GM12878 (cell line): ENCODE data around the gene TSHB. TPM values are rescaled to one million over a fixed set of nuclear protein-coding genes. Genes with fewer than 3 reads are reported as not detected.
A peak's percentile ranks its signal among the peaks of the same experiment; 100 is the strongest.

Source experiments
- ATAC-seq: fragments of 200-7000 bp; cut with Tn5 transposase; 3 replicates; pipeline ENCODE4 v1.9.1; 2020; ENCODE audit warnings: mild to moderate bottlenecking, moderate library complexity
- BruUV-seq: library from RNA; stranded (reverse); fragments of 400-500 nt; replicated peaks from 2 replicates; lab custom pipeline; 2021; lab: Mats Ljungman, UMichigan
- CTCF ChIA-PET: fragments of 300-600 bp; sonication (Branson Sonifier 250); formaldehyde crosslinking; extraction: SDS; loops from one replicate; lab custom pipeline; 2021; ENCODE audit warnings: inconsistent platforms; lab: Yijun Ruan, JAX
- POLR2A ChIA-PET: fragments of 350-600 bp; formaldehyde crosslinking; extraction: SDS; loops from one replicate; lab custom pipeline; 2021; ENCODE audit warnings: inconsistent platforms; lab: Charles Lee
- RAD21 ChIA-PET: fragments of 300-600 bp; sonication (Branson Sonifier 250); formaldehyde crosslinking; loops from one replicate; lab custom pipeline; 2023; ENCODE audit warnings: antibody characterized with exemption; ENCODE audit not compliant: unreplicated experiment; lab: Charles Lee
- SMC1A ChIA-PET: fragments of 300-600 bp; sonication (Branson Sonifier 250); formaldehyde crosslinking; loops from one replicate; lab custom pipeline; 2023; ENCODE audit not compliant: unreplicated experiment, uncharacterized antibody; lab: Charles Lee
- DNase-seq: peaks from one replicate; pipeline ENCODE4 v3.0.0-alpha.2; 2011; ENCODE audit warnings: low read depth, low spot score
- FAIRE-seq: peaks from 3 replicates; lab custom pipeline; 2011; peaks lifted over from hg19 to GRCh38; lab: Jason Lieb, UNC
- H2AFZ ChIP-seq: 2 replicates; pipeline ENCODE4 v1.6.0; 2011; ENCODE audit warnings: low read depth, low read length, control low read depth; ENCODE audit not compliant: control insufficient read depth
- H3K27ac ChIP-seq: 2 replicates; pipeline ENCODE4 v1.5.1; 2011; ENCODE audit warnings: control low read depth; ENCODE audit not compliant: control insufficient read depth, insufficient read depth
- H3K27me3 ChIP-seq, 2 experiments: replicated peaks in 1 of 2; 2 replicates each; pipeline versions ENCODE4 v1.6.0 to v1.6.1; 2011; ENCODE audit warnings: low read length in 1 of 2; ENCODE audit not compliant: control insufficient read depth in 2 of 2, insufficient read depth in 2 of 2
- H3K36me3 ChIP-seq, 2 experiments: 2 replicates each; pipeline ENCODE4 v1.5.1; 2011; ENCODE audit warnings: low read length in 1 of 2; ENCODE audit not compliant: control insufficient read depth in 2 of 2, insufficient read depth in 2 of 2
- H3K4me1 ChIP-seq: 2 replicates; pipeline ENCODE4 v1.6.1; 2011; ENCODE audit warnings: mild to moderate bottlenecking, low read length, moderate library complexity, mixed read lengths; ENCODE audit not compliant: control insufficient read depth, insufficient read depth
- H3K4me2 ChIP-seq: 2 replicates; pipeline ENCODE4 v1.6.0; 2011; ENCODE audit warnings: control low read depth; ENCODE audit not compliant: control insufficient read depth, insufficient read depth
- H3K4me3 ChIP-seq: fragments of 200-600 bp; sonication (generic); 2 replicates; pipeline ENCODE4 v1.5.1; 2016
- H3K79me2 ChIP-seq: 2 replicates; pipeline ENCODE4 v1.6.0; 2011; ENCODE audit warnings: low read length; ENCODE audit not compliant: control insufficient read depth, insufficient read depth
- H3K9ac ChIP-seq: 2 replicates; pipeline ENCODE4 v1.8.0; 2011; ENCODE audit warnings: low read length, control low read depth, mixed read lengths; ENCODE audit not compliant: control insufficient read depth, insufficient read depth
- H3K9me3 ChIP-seq: replicated peaks from 3 replicates; pipeline ENCODE4 v1.5.1; 2011; ENCODE audit warnings: mild to moderate bottlenecking, low read length; ENCODE audit not compliant: control insufficient read depth, insufficient read depth
- H4K20me1 ChIP-seq: 2 replicates; pipeline ENCODE4 v1.6.0; 2011; ENCODE audit not compliant: control insufficient read depth, insufficient read depth
- CUX1 ChIP-seq: IDR thresholded peaks from 2 replicates; pipeline ENCODE4 v1.6.1; 2012; ENCODE audit warnings: improper control_type of control experiment, low read depth, low read length; ENCODE audit not compliant: insufficient replicate concordance
- MAX ChIP-seq: IDR thresholded peaks from 2 replicates; pipeline ENCODE4 v1.6.1; 2012; ENCODE audit warnings: low read depth, low read length, improper control_type of control experiment
- NFXL1 ChIP-seq: fragments of 450-650 bp; IDR thresholded peaks from 2 replicates; pipeline ENCODE4 v1.6.1; 2017; ENCODE audit warnings: antibody characterized with exemption, mild to moderate bottlenecking, borderline replicate concordance
- PBX3 ChIP-seq: IDR thresholded peaks from 2 replicates; pipeline ENCODE4 v1.6.1; 2011; ENCODE audit warnings: mild to moderate bottlenecking, low read depth, low read length, moderate library complexity; ENCODE audit not compliant: insufficient replicate concordance
- RBBP5 ChIP-seq: fragments of 200-600 bp; sonication (generic); conservative IDR thresholded peaks from 2 replicates; pipeline ENCODE4 v1.6.1; 2016
- SKIL ChIP-seq: fragments of 450-650 bp; IDR thresholded peaks from 2 replicates; pipeline ENCODE4 v1.6.1; 2017; ENCODE audit warnings: mild to moderate bottlenecking, low read depth, inconsistent platforms; ENCODE audit not compliant: poor library complexity, severe bottlenecking
- ZNF274 ChIP-seq: IDR thresholded peaks from one replicate; pipeline ENCODE4 v1.8.0; 2011; ENCODE audit not compliant: insufficient read length, insufficient read depth
- WGBS: methylation state at CpG from one replicate; pipeline ENCODE4 v1.1.6; 2016; ENCODE audit warnings: low lambda C conversion rate; ENCODE audit not compliant: insufficient replicate concordance, insufficient coverage; ENCODE audit errors: missing lambda C conversion rate; 5-methylcytosine and 5-hydroxymethylcytosine counted together
- in situ Hi-C: fragments of 300-500 bp; cut with MboI; formaldehyde crosslinking; loops from 9 replicates; pipeline ENCODE4 v1.14.3; 2018; ENCODE audit warnings: mixed read lengths
- intact Hi-C: fragments of 100-400 bp; cut with micrococcal nuclease; formaldehyde crosslinking; loops from one replicate; pipeline ENCODE4 v1.14.2; 2022; ENCODE audit not compliant: unreplicated experiment
- polyA plus RNA-seq, 11 experiments: library from polyadenylated mRNA; depleted of rRNA in 4 of 11; unstranded in 6 of 11; stranded (reverse) in 5 of 11; fragments of >200 nt; fragmentation: Nextera tagmentation in 4 of 11; fragmentation: Illumina TruSeq in 1 of 11; extraction: Ambion mirVana in 4 of 11; extraction: Trizol in 1 of 11; gene quantifications; 1 replicate in 1 of 11; 2 replicates in 10 of 11; pipeline versions ENCODE4 v1.2.1 to v1.2.3, GENCODE V29; 2011 to 2016; ENCODE audit warnings: inconsistent platforms in 2 of 11, missing spikeins in 2 of 11, low read depth in 1 of 11
- total RNA-seq, 4 experiments: library from RNA; depleted of rRNA in 3 of 4; stranded (reverse); fragments of >200 nt in 3 of 4; fragmentation: Illumina TruSeq in 1 of 4; extraction: Trizol in 1 of 4; gene quantifications; 2 replicates each; pipeline versions ENCODE4 v1.2.1 to v1.2.3, GENCODE V29; 2013 to 2021

TSHB gene
- total and polyA plus RNA-seq, 10 of the 15 experiments (the other 5 are each of a cell fraction or from before 2014, with no cell fraction given), result not detected

GRCh38 chr1:115062542-115063004, 32.9 kb downstream of the TSHB start (continued):
- no peak for TF ChIP-seq CUX1

- H3K36me3 ChIP-seq, result no peaks in the 10 kb centered on the region
- H3K4me3 ChIP-seq, result no peak overlapping the region
- H3K4me1 ChIP-seq, result no peaks in the 10 kb centered on the region
- no peak for FAIRE-seq
- no peaks in the 10 kb centered on the region for H4K20me1 ChIP-seq
- intact Hi-C loops, result no loop called here
- no peak overlapping the region for H3K9ac ChIP-seq
- ChIA-PET SMC1A (interaction anchor here (0.7 to 1.9 kb wide), 5 partner anchors 9 to 49 kb away, joined by 3 to 6 read pairs (median 4); no protein-coding TSS in a partner anchor), POLR2A (no interaction called here), CTCF (interaction anchor here (5.2 kb wide), 1 partner anchor 11 kb away, joined by 52 read pairs; no protein-coding TSS in a partner anchor), RAD21 (interaction anchor here (0.9 to 1.9 kb wide), 2 partner anchors 11 to 26 kb away, joined by 3 to 9 read pairs; partner anchors contain the start of gene TSPAN2)
- ATAC-seq, result peak; percentile 50
- H3K4me2 ChIP-seq, result no peak overlapping the region
- WGBS, result 22% methylated on average over 7 of the region's 7 CpGs
- no peaks in the 10 kb centered on the region; a peak in 1 of 4 replicates for H3K27me3 ChIP-seq
- in situ Hi-C loops, result no loop called here
- no peak overlapping the region for H3K27ac ChIP-seq
- H3K9me3 ChIP-seq, result no peaks in the 10 kb centered on the region
- BruUV-seq, result no TSS peak
- no peak overlapping the region for H2AFZ ChIP-seq
- no peak for TF ChIP-seq PBX3
- 0 out of 2 replicates have a peak, but pooled peaks have one; percentile 10 for TF ChIP-seq NFXL1
- no peak for TF ChIP-seq MAX
- no peak for TF ChIP-seq ZNF274
- no peak for TF ChIP-seq RBBP5
- no peak for TF ChIP-seq SKIL
- H3K79me2 ChIP-seq, result no peaks in the 10 kb centered on the region
- DNase-seq, result no peak
Observed at GRCh38 chr1:115063228-115063901, 33.7 kb downstream of the TSHB start.
